ENCODE data around the gene PPFIBP1. TPM values are rescaled to one million over a fixed set of nuclear protein-coding genes. Genes with fewer than 3 reads are reported as not detected.

Gene PPFIBP1
- total and polyA plus RNA-seq, 2 of the 13 experiments (the other 11 are each of a cell fraction or from before 2014, with no cell fraction given) = 16.2 to 21.8 TPM

DNA sequence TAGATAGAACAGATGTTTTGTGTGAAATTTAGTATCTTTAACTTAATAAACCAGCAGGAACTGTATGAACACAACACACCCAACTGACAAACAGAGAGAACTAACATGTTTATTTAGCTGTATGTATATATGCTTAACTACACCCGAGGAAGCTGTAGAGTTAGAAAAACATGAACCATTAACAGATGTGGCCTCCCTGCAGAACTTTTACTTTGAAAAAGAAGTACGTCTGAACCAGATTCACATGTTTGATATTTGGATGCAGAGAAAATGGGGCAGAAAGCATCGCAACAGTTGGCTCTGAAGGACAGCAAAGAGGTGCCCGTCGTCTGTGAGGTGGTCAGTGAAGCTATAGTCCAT is 172.3 kb downstream of the PPFIBP1 start, which contains the start of gene REP15 (continued):
- TF ChIP-seq FOXA1 (IDR thresholded peaks at IDR 0.05) = peak; percentile 46; the same call in 1 of the 2 replicates
- TF ChIP-seq FOXA1 (CRISPR knock-in tag; IDR thresholded peaks at IDR 0.05) = no peak
- TF ChIP-seq, protein P1, sequence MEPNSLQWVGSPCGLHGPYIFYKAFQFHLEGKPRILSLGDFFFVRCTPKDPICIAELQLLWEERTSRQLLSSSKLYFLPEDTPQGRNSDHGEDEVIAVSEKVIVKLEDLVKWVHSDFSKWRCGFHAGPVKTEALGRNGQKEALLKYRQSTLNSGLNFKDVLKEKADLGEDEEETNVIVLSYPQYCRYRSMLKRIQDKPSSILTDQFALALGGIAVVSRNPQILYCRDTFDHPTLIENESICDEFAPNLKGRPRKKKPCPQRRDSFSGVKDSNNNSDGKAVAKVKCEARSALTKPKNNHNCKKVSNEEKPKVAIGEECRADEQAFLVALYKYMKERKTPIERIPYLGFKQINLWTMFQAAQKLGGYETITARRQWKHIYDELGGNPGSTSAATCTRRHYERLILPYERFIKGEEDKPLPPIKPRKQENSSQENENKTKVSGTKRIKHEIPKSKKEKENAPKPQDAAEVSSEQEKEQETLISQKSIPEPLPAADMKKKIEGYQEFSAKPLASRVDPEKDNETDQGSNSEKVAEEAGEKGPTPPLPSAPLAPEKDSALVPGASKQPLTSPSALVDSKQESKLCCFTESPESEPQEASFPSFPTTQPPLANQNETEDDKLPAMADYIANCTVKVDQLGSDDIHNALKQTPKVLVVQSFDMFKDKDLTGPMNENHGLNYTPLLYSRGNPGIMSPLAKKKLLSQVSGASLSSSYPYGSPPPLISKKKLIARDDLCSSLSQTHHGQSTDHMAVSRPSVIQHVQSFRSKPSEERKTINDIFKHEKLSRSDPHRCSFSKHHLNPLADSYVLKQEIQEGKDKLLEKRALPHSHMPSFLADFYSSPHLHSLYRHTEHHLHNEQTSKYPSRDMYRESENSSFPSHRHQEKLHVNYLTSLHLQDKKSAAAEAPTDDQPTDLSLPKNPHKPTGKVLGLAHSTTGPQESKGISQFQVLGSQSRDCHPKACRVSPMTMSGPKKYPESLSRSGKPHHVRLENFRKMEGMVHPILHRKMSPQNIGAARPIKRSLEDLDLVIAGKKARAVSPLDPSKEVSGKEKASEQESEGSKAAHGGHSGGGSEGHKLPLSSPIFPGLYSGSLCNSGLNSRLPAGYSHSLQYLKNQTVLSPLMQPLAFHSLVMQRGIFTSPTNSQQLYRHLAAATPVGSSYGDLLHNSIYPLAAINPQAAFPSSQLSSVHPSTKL (CRISPR knock-in tag; IDR thresholded peaks at IDR 0.05) = 0 out of 2 replicates have a peak, but pooled peaks have one; percentile 9
- peak in 1 of 2 experiments; percentile 39; a peak in 1 of 4 replicates for TF ChIP-seq EP300 (IDR thresholded peaks at IDR 0.05; ENCODE audit: low read depth in 2 of 2, low read length in 2 of 2)
- no peak for TF ChIP-seq EP300 (CRISPR knock-in tag; IDR thresholded peaks at IDR 0.05; ENCODE audit: borderline replicate concordance)
- TF ChIP-seq, protein P2, sequence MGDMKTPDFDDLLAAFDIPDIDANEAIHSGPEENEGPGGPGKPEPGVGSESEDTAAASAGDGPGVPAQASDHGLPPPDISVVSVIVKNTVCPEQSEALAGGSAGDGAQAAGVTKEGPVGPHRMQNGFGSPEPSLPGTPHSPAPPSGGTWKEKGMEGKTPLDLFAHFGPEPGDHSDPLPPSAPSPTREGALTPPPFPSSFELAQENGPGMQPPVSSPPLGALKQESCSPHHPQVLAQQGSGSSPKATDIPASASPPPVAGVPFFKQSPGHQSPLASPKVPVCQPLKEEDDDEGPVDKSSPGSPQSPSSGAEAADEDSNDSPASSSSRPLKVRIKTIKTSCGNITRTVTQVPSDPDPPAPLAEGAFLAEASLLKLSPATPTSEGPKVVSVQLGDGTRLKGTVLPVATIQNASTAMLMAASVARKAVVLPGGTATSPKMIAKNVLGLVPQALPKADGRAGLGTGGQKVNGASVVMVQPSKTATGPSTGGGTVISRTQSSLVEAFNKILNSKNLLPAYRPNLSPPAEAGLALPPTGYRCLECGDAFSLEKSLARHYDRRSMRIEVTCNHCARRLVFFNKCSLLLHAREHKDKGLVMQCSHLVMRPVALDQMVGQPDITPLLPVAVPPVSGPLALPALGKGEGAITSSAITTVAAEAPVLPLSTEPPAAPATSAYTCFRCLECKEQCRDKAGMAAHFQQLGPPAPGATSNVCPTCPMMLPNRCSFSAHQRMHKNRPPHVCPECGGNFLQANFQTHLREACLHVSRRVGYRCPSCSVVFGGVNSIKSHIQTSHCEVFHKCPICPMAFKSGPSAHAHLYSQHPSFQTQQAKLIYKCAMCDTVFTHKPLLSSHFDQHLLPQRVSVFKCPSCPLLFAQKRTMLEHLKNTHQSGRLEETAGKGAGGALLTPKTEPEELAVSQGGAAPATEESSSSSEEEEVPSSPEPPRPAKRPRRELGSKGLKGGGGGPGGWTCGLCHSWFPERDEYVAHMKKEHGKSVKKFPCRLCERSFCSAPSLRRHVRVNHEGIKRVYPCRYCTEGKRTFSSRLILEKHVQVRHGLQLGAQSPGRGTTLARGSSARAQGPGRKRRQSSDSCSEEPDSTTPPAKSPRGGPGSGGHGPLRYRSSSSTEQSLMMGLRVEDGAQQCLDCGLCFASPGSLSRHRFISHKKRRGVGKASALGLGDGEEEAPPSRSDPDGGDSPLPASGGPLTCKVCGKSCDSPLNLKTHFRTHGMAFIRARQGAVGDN (CRISPR knock-in tag; IDR thresholded peaks at IDR 0.05) = no peak
- peak; percentile 47; the same call in 1 of the 2 replicates for TF ChIP-seq NFIC (IDR thresholded peaks at IDR 0.05; ENCODE audit: low read length)
- 0 out of 2 replicates have a peak, but pooled peaks have one; percentile 9 for TF ChIP-seq KDM6A (CRISPR knock-in tag; IDR thresholded peaks at IDR 0.05; ENCODE audit: low read depth)
- 0 out of 2 replicates have a peak, but pooled peaks have one; percentile 17 for TF ChIP-seq TARDBP (CRISPR knock-in tag; IDR thresholded peaks at IDR 0.05)
- TF ChIP-seq, protein P3, sequence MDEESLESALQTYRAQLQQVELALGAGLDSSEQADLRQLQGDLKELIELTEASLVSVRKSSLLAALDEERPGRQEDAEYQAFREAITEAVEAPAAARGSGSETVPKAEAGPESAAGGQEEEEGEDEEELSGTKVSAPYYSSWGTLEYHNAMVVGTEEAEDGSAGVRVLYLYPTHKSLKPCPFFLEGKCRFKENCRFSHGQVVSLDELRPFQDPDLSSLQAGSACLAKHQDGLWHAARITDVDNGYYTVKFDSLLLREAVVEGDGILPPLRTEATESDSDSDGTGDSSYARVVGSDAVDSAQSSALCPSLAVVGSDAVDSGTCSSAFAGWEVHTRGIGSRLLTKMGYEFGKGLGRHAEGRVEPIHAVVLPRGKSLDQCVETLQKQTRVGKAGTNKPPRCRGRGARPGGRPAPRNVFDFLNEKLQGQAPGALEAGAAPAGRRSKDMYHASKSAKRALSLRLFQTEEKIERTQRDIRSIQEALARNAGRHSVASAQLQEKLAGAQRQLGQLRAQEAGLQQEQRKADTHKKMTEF (CRISPR knock-in tag; IDR thresholded peaks at IDR 0.05) = 0 out of 2 replicates have a peak, but pooled peaks have one; percentile 46
- 0 out of 2 replicates have a peak, but pooled peaks have one; percentile 13 for TF ChIP-seq ARNTL (CRISPR knock-in tag; IDR thresholded peaks at IDR 0.05)
- TF ChIP-seq, protein P4, sequence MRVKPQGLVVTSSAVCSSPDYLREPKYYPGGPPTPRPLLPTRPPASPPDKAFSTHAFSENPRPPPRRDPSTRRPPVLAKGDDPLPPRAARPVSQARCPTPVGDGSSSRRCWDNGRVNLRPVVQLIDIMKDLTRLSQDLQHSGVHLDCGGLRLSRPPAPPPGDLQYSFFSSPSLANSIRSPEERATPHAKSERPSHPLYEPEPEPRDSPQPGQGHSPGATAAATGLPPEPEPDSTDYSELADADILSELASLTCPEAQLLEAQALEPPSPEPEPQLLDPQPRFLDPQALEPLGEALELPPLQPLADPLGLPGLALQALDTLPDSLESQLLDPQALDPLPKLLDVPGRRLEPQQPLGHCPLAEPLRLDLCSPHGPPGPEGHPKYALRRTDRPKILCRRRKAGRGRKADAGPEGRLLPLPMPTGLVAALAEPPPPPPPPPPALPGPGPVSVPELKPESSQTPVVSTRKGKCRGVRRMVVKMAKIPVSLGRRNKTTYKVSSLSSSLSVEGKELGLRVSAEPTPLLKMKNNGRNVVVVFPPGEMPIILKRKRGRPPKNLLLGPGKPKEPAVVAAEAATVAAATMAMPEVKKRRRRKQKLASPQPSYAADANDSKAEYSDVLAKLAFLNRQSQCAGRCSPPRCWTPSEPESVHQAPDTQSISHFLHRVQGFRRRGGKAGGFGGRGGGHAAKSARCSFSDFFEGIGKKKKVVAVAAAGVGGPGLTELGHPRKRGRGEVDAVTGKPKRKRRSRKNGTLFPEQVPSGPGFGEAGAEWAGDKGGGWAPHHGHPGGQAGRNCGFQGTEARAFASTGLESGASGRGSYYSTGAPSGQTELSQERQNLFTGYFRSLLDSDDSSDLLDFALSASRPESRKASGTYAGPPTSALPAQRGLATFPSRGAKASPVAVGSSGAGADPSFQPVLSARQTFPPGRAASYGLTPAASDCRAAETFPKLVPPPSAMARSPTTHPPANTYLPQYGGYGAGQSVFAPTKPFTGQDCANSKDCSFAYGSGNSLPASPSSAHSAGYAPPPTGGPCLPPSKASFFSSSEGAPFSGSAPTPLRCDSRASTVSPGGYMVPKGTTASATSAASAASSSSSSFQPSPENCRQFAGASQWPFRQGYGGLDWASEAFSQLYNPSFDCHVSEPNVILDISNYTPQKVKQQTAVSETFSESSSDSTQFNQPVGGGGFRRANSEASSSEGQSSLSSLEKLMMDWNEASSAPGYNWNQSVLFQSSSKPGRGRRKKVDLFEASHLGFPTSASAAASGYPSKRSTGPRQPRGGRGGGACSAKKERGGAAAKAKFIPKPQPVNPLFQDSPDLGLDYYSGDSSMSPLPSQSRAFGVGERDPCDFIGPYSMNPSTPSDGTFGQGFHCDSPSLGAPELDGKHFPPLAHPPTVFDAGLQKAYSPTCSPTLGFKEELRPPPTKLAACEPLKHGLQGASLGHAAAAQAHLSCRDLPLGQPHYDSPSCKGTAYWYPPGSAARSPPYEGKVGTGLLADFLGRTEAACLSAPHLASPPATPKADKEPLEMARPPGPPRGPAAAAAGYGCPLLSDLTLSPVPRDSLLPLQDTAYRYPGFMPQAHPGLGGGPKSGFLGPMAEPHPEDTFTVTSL (CRISPR knock-in tag; IDR thresholded peaks at IDR 0.05; ENCODE audit: borderline replicate concordance) = peak; percentile 14; the same call in 1 of the 2 replicates
- TF ChIP-seq ZFX (CRISPR knock-in tag; IDR thresholded peaks at IDR 0.05; ENCODE audit: low read depth) = 0 out of 2 replicates have a peak, but pooled peaks have one; percentile 15
